Adipocyte (in vitro differentiated cells): ENCODE measurements around the gene CCDC78.

Experiments used
- DNase-seq: peaks from one replicate; pipeline ENCODE4 v3.0.0-alpha.2; 2015; ENCODE audit warnings: low read depth
- H3K27me3 ChIP-seq: replicated peaks from 2 replicates; pipeline ENCODE4 v1.7.0; 2013; ENCODE audit warnings: mild to moderate bottlenecking, low read length, moderate library complexity; ENCODE audit not compliant: control insufficient read depth, insufficient read depth
- H3K36me3 ChIP-seq: 2 replicates; pipeline ENCODE4 v1.7.0; 2013; ENCODE audit warnings: low read length, mild to moderate bottlenecking, moderate library complexity; ENCODE audit not compliant: control insufficient read depth, insufficient read depth, severe bottlenecking
- H3K4me1 ChIP-seq: 2 replicates; pipeline ENCODE4 v1.7.0; 2013; ENCODE audit warnings: mild to moderate bottlenecking, low read length, moderate library complexity; ENCODE audit not compliant: control insufficient read depth, insufficient read depth
- H3K4me3 ChIP-seq: 2 replicates; pipeline ENCODE4 v1.7.0; 2013; ENCODE audit warnings: mild to moderate bottlenecking, low read length, moderate library complexity
- H3K9ac ChIP-seq: 2 replicates; pipeline ENCODE4 v1.7.0; 2013; ENCODE audit warnings: mild to moderate bottlenecking, low read length, moderate library complexity
- H3K9me3 ChIP-seq: 2 replicates; pipeline ENCODE4 v1.7.0; 2013; ENCODE audit warnings: mild to moderate bottlenecking, low read length, moderate library complexity; ENCODE audit not compliant: control insufficient read depth

CCDC78 gene

GRCh38 chr16:711548-712320 is 14.5 kb downstream of the CCDC78 start:
- Histone ChIP-seq H3K27me3 (peaks cover 43% of the 10 kb centered on the region), H3K9ac (no peak overlapping the region), H3K4me1 (peaks cover 29% of the 10 kb centered on the region), H3K9me3 (no peaks in the 10 kb centered on the region), H3K36me3 (no peaks in the 10 kb centered on the region), H3K4me3 (no peak overlapping the region)
- DNase-seq = peak; percentile 87

- H3K9ac ChIP-seq = no peak overlapping the region
- peaks cover 24% of the 10 kb centered on the region for H3K4me1 ChIP-seq
- DNase-seq = no peak
- H3K36me3 ChIP-seq = no peaks in the 10 kb centered on the region
- H3K4me3 ChIP-seq = no peak overlapping the region
- peaks cover 44% of the 10 kb centered on the region for H3K27me3 ChIP-seq
- H3K9me3 ChIP-seq = no peaks in the 10 kb centered on the region
Observed at GRCh38 chr16:711084-711483, 15.2 kb downstream of the CCDC78 start.

GRCh38 chr16:710500-711075 is 15.7 kb downstream of the CCDC78 start:
- peaks cover 44% of the 10 kb centered on the region for H3K27me3 ChIP-seq
- no peaks in the 10 kb centered on the region for H3K9me3 ChIP-seq
- H3K9ac ChIP-seq = no peak overlapping the region
- no peak for DNase-seq
- peaks cover 20% of the 10 kb centered on the region for H3K4me1 ChIP-seq
- no peak overlapping the region for H3K4me3 ChIP-seq
- no peaks in the 10 kb centered on the region for H3K36me3 ChIP-seq

GRCh38 chr16:709566-710499 is 16.4 kb downstream of the CCDC78 start:
- no peak overlapping the region for H3K9ac ChIP-seq
- H3K36me3 ChIP-seq = no peaks in the 10 kb centered on the region
- no peak overlapping the region for H3K4me3 ChIP-seq
- H3K4me1 ChIP-seq = peaks cover 20% of the 10 kb centered on the region
- H3K27me3 ChIP-seq = peaks cover 45% of the 10 kb centered on the region
- peak; percentile 52 for DNase-seq
- no peaks in the 10 kb centered on the region for H3K9me3 ChIP-seq

GRCh38 chr16:708959-709358 is 17.3 kb downstream of the CCDC78 start:
- no peaks in the 10 kb centered on the region for H3K9me3 ChIP-seq
- no peaks in the 10 kb centered on the region for H3K36me3 ChIP-seq
- no peak for DNase-seq
- H3K4me3 ChIP-seq = no peak overlapping the region
- no peak overlapping the region for H3K9ac ChIP-seq
- peaks cover 15% of the 10 kb centered on the region for H3K4me1 ChIP-seq
- H3K27me3 ChIP-seq = peaks cover 51% of the 10 kb centered on the region

- Histone ChIP-seq H3K4me1 (peaks cover 15% of the 10 kb centered on the region), H3K36me3 (no peaks in the 10 kb centered on the region), H3K9me3 (no peaks in the 10 kb centered on the region), H3K27me3 (peaks cover 60% of the 10 kb centered on the region), H3K9ac (no peak overlapping the region), H3K4me3 (no peak overlapping the region)
- DNase-seq = no peak
Observed at GRCh38 chr16:708019-708418, 18.2 kb downstream of the CCDC78 start.

- H3K9ac ChIP-seq = no peak overlapping the region
- no peaks in the 10 kb centered on the region for H3K36me3 ChIP-seq
- DNase-seq = no peak
- H3K27me3 ChIP-seq = peaks cover 69% of the 10 kb centered on the region
- H3K9me3 ChIP-seq = no peaks in the 10 kb centered on the region
- peaks cover 9% of the 10 kb centered on the region for H3K4me1 ChIP-seq
- H3K4me3 ChIP-seq = no peak overlapping the region
Observed at GRCh38 chr16:707062-707538, 19.1 kb downstream of the CCDC78 start.

- Histone ChIP-seq H3K36me3 (no peaks in the 10 kb centered on the region), H3K9ac (no peak overlapping the region), H3K27me3 (peaks cover 74% of the 10 kb centered on the region), H3K4me3 (no peak overlapping the region), H3K9me3 (no peaks in the 10 kb centered on the region), H3K4me1 (peaks cover 7% of the 10 kb centered on the region)
- no peak for DNase-seq
Observed at GRCh38 chr16:706189-707061, 19.8 kb downstream of the CCDC78 start.

- no peak within 1 kb of the TSS for H3K9ac ChIP-seq
- H3K4me1 ChIP-seq = peaks cover 7% of the 10 kb centered on the region
- H3K36me3 ChIP-seq = no peaks in the 10 kb centered on the region
- H3K9me3 ChIP-seq = no peaks in the 10 kb centered on the region
- peak; percentile 58 for DNase-seq
- peaks cover 75% of the 10 kb centered on the region for H3K27me3 ChIP-seq
- H3K4me3 ChIP-seq = no peak within 1 kb of the TSS
Observed at GRCh38 chr16:705431-706188, 20.6 kb downstream of the CCDC78 start, which contains the start of gene FBXL16. FBXL16 (minus strand) TSS chr16:705801; CDS start chr16:697405, 8,396 bp downstream.
